Measurements from ENCODE around the gene KCNQ5. TPM values are rescaled to one million over a fixed set of nuclear protein-coding genes. Genes with fewer than 3 reads are reported as not detected.

KCNQ5 gene
- total RNA-seq, 1 experiment from 2014 or later = 0.07 TPM

GRCh38 chr6:72783666-72784065, 161.8 kb downstream of the KCNQ5 start:
- no peaks in the 10 kb centered on the region for H3K27me3 Mint-ChIP-seq (ENCODE audit: low read depth)
- no peak overlapping the region for H4K5ac ChIP-seq (ENCODE audit: insufficient read length, low read depth, low read length)
- H4K8ac ChIP-seq (replicated peaks; ENCODE audit: insufficient read length, low read depth, low read length) = no peak overlapping the region
- no peak overlapping the region for H2AK5ac ChIP-seq (ENCODE audit: insufficient read length, low read length)
- no peaks in the 10 kb centered on the region for H3K79me2 ChIP-seq (ENCODE audit: insufficient read depth, low read length)
- no peak overlapping the region for H2BK15ac ChIP-seq (ENCODE audit: low read depth, low read length)
- 0 out of 4 replicates have a peak, but pooled peaks cover 0 to 6% of the 10 kb centered on the region in 2 experiments for H3K4me1 Mint-ChIP-seq
- H3K18ac ChIP-seq (ENCODE audit: insufficient read length, low read depth, low read length) = no peak overlapping the region
- no peak for DNase-seq
- H3K9me3 ChIP-seq (ENCODE audit: control insufficient read depth, low read depth, low read length) = no peaks in the 10 kb centered on the region
- no peak overlapping the region for H2BK5ac ChIP-seq (ENCODE audit: insufficient read length, low read length)
- no peaks in the 10 kb centered on the region for H3K27me3 ChIP-seq (ENCODE audit: insufficient read depth, low read length)
- no peaks in the 10 kb centered on the region for H3K79me1 ChIP-seq (ENCODE audit: insufficient read depth, low read depth, low read length, poor library complexity, severe bottlenecking)
- no peak overlapping the region for H2BK20ac ChIP-seq (ENCODE audit: low read depth, low read length, poor library complexity, severe bottlenecking)
- H3K9me3 Mint-ChIP-seq = no peaks in the 10 kb centered on the region
- no peak overlapping the region for H3K27ac Mint-ChIP-seq
- no peak overlapping the region for H3K27ac ChIP-seq (ENCODE audit: insufficient read length, low read depth, low read length)
- no peak overlapping the region for H3K4ac ChIP-seq (ENCODE audit: low read depth, low read length)
- H3K23me2 ChIP-seq (ENCODE audit: insufficient read length, low read depth, low read length, poor library complexity, severe bottlenecking) = no peaks in the 10 kb centered on the region
- no peak overlapping the region for H3K14ac ChIP-seq (ENCODE audit: insufficient read depth, low read length)
- H3K56ac ChIP-seq (ENCODE audit: insufficient read length, low read depth, low read length) = no peak overlapping the region
- H3K4me2 ChIP-seq (ENCODE audit: insufficient read depth, insufficient read length, low read length) = no peak overlapping the region
- H4K20me1 ChIP-seq (ENCODE audit: control insufficient read depth, insufficient read depth, insufficient read length) = no peaks in the 10 kb centered on the region
- TF ChIP-seq, protein P1, sequence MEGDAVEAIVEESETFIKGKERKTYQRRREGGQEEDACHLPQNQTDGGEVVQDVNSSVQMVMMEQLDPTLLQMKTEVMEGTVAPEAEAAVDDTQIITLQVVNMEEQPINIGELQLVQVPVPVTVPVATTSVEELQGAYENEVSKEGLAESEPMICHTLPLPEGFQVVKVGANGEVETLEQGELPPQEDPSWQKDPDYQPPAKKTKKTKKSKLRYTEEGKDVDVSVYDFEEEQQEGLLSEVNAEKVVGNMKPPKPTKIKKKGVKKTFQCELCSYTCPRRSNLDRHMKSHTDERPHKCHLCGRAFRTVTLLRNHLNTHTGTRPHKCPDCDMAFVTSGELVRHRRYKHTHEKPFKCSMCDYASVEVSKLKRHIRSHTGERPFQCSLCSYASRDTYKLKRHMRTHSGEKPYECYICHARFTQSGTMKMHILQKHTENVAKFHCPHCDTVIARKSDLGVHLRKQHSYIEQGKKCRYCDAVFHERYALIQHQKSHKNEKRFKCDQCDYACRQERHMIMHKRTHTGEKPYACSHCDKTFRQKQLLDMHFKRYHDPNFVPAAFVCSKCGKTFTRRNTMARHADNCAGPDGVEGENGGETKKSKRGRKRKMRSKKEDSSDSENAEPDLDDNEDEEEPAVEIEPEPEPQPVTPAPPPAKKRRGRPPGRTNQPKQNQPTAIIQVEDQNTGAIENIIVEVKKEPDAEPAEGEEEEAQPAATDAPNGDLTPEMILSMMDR (conservative IDR thresholded peaks at IDR 0.05) = no peak
- H3K4me1 ChIP-seq (ENCODE audit: insufficient read depth, low read length) = no peaks in the 10 kb centered on the region; the same call in 1 of the 2 replicates
- H3K9ac ChIP-seq (ENCODE audit: extremely low read depth, insufficient read length, low read length) = no peak overlapping the region
- H2BK120ac ChIP-seq (ENCODE audit: low read depth, low read length, poor library complexity, severe bottlenecking) = no peak overlapping the region
- no CpG with 5 or more reads among the region's 1 CpG for WGBS (ENCODE audit: extremely low coverage, insufficient read length, low lambda C conversion rate)
- H3K4me3 Mint-ChIP-seq = no peak overlapping the region
- no peak overlapping the region for H4K91ac ChIP-seq (ENCODE audit: insufficient read length, low read depth, low read length)
- H2BK12ac ChIP-seq (ENCODE audit: insufficient read length, low read depth, low read length) = no peak overlapping the region
- H3T11ph ChIP-seq (ENCODE audit: low read length) = no peak overlapping the region
- no peak overlapping the region for H2AFZ ChIP-seq (ENCODE audit: low read length)
- H3K36me3 Mint-ChIP-seq (ENCODE audit: insufficient read depth in 1 of 3, low read depth in 3 of 3) = no peaks in the 10 kb centered on the region
- H3K23ac ChIP-seq (ENCODE audit: insufficient read length, low read depth, low read length) = no peak overlapping the region

Data from H9 (cell line).